ENCODE measurements around the gene MANEAL. TPM values are rescaled to one million over a fixed set of nuclear protein-coding genes. Genes with fewer than 3 reads are reported as not detected.

Gene MANEAL
- total and polyA plus RNA-seq, 2 experiments from 2014 or later = 2.3 to 3.5 TPM

DNA sequence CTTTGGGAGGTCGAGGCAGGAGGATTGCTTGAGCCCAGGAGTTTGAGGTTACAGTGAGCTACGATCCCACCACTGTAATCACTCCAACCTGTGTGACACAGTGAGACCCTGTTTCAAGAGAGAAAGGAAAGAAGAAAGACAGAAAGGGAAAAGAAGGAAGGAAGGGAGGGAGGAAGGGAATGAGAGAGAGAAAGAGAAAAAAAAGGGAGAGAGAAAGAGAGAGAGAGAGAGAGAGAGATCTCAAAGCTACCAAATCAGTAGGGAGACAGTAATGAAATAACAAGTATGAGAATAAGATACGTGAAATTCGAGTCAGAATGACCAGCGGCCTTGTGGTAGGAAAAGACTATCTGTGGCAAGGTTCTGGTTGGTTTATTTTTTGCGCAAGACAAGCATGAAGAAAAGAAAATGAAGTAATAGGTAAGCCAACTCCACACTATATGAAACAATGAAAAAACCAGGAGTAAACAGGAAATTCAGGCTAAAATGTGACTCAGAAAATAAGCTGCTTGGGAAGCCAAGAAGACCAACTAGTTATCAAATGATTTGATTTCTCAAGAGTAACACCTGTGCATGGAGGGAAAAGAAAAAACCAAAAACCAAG lies 56.8 kb downstream of the MANEAL start:
- WGBS (ENCODE audit: low lambda C conversion rate, missing lambda C conversion rate) = 93% methylated on average over 6 of the region's 6 CpGs
- Histone ChIP-seq H3K9me3 (ENCODE audit: low read depth) (no peaks in the 10 kb centered on the region), H3K9me2 (replicated peaks; ENCODE audit: insufficient read depth) (no peaks in the 10 kb centered on the region), H3K4me3 (no peak overlapping the region), H3K27me3 (no peaks in the 10 kb centered on the region), H3K36me3 (replicated peaks; ENCODE audit: insufficient read depth, low read depth) (no peaks in the 10 kb centered on the region), H2AFZ (no peak overlapping the region), H3K4me1 (ENCODE audit: insufficient read depth) (no peaks in the 10 kb centered on the region), H3K27ac (no peak overlapping the region), H3K79me2 (peaks cover 95% of the 10 kb centered on the region), H3K4me2 (no peak overlapping the region), H4K20me1 (ENCODE audit: insufficient read depth, poor library complexity, severe bottlenecking) (peaks cover 17% of the 10 kb centered on the region)
- TF ChIP-seq, protein P1, sequence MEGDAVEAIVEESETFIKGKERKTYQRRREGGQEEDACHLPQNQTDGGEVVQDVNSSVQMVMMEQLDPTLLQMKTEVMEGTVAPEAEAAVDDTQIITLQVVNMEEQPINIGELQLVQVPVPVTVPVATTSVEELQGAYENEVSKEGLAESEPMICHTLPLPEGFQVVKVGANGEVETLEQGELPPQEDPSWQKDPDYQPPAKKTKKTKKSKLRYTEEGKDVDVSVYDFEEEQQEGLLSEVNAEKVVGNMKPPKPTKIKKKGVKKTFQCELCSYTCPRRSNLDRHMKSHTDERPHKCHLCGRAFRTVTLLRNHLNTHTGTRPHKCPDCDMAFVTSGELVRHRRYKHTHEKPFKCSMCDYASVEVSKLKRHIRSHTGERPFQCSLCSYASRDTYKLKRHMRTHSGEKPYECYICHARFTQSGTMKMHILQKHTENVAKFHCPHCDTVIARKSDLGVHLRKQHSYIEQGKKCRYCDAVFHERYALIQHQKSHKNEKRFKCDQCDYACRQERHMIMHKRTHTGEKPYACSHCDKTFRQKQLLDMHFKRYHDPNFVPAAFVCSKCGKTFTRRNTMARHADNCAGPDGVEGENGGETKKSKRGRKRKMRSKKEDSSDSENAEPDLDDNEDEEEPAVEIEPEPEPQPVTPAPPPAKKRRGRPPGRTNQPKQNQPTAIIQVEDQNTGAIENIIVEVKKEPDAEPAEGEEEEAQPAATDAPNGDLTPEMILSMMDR (IDR thresholded peaks at IDR 0.05; ENCODE audit: poor library complexity) = no peak
- TF ChIP-seq EZH2phosphoT487 (IDR thresholded peaks at IDR 0.05; ENCODE audit: low read depth, severe bottlenecking, unreplicated experiment) (no peak), EZH2 (IDR thresholded peaks at IDR 0.05; ENCODE audit: borderline replicate concordance) (no peak)
- DNase-seq (ENCODE audit: low spot score) = no peak

Other genes with a start within 250 kb of the MANEAL start
- 10.5 and 10.9 TPM in 2 replicates for gene SNIP1, start 239.6 kb upstream of the MANEAL start, total RNA-seq
- 6.5 and 8.0 TPM in 2 replicates for gene SNIP1, start 239.6 kb upstream of the MANEAL start, polyA plus RNA-seq
- 11.5 TPM in 2 replicates for gene DNALI1, start 236.9 kb upstream of the MANEAL start, total RNA-seq
- gene DNALI1, start 236.9 kb upstream of the MANEAL start, polyA plus RNA-seq = 33.1 and 38.8 TPM in 2 replicates
- 36.0 and 47.2 TPM in 2 replicates for gene GNL2, start 197.9 kb upstream of the MANEAL start, total RNA-seq
- gene GNL2, start 197.9 kb upstream of the MANEAL start, polyA plus RNA-seq = 51.7 and 56.1 TPM in 2 replicates
- gene RSPO1, start 159.0 kb upstream of the MANEAL start, total RNA-seq = 0.83 and 0.88 TPM in 2 replicates
- gene RSPO1, start 159.0 kb upstream of the MANEAL start, polyA plus RNA-seq = 1.5 and 2.4 TPM in 2 replicates
- 4.1 and 4.3 TPM in 2 replicates for gene CDCA8, start 101.3 kb upstream of the MANEAL start, total RNA-seq
- gene CDCA8, start 101.3 kb upstream of the MANEAL start, polyA plus RNA-seq = 5.4 and 5.7 TPM in 2 replicates
- gene EPHA10, start 28.7 kb upstream of the MANEAL start, total RNA-seq = 0.84 and 1.5 TPM in 2 replicates
- gene EPHA10, start 28.7 kb upstream of the MANEAL start, polyA plus RNA-seq = 0.79 and 1.3 TPM in 2 replicates
- gene C1orf122, start 13.9 kb downstream of the MANEAL start, total RNA-seq = 63.8 and 78.3 TPM in 2 replicates
- gene C1orf122, start 13.9 kb downstream of the MANEAL start, polyA plus RNA-seq = 166 and 186 TPM in 2 replicates
- 24.1 and 26.5 TPM in 2 replicates for gene YRDC, start 14.4 kb downstream of the MANEAL start, total RNA-seq
- 33.8 and 37.4 TPM in 2 replicates for gene YRDC, start 14.4 kb downstream of the MANEAL start, polyA plus RNA-seq
- 4.7 and 5.1 TPM in 2 replicates for gene MTF1, start 65.7 kb downstream of the MANEAL start, total RNA-seq
- 5.0 and 8.0 TPM in 2 replicates for gene MTF1, start 65.7 kb downstream of the MANEAL start, polyA plus RNA-seq
- gene INPP5B, start 153.2 kb downstream of the MANEAL start, total RNA-seq = 16.3 and 18.3 TPM in 2 replicates
- 6.1 and 9.3 TPM in 2 replicates for gene INPP5B, start 153.2 kb downstream of the MANEAL start, polyA plus RNA-seq
- gene SF3A3, start 196.2 kb downstream of the MANEAL start, total RNA-seq = 48.8 and 51.3 TPM in 2 replicates
- 40.9 and 52.8 TPM in 2 replicates for gene SF3A3, start 196.2 kb downstream of the MANEAL start, polyA plus RNA-seq
- 8.4 and 27.2 TPM in 2 replicates for gene FHL3, start 211.7 kb downstream of the MANEAL start, total RNA-seq
- gene FHL3, start 211.7 kb downstream of the MANEAL start, polyA plus RNA-seq = 27.2 and 28.6 TPM in 2 replicates
- gene UTP11, start 218.9 kb downstream of the MANEAL start, total RNA-seq = 29.9 and 39.2 TPM in 2 replicates
- gene UTP11, start 218.9 kb downstream of the MANEAL start, polyA plus RNA-seq = 31.1 and 36.2 TPM in 2 replicates